Thymus (tissue), 11 donors: ENCODE results near the gene AEBP1. TPM values are rescaled to one million over a fixed set of nuclear protein-coding genes. Genes with fewer than 3 reads are reported as not detected.

Source experiments
- DNase-seq, 9 donors: peaks; one replicate each; pipeline ENCODE4 v3.0.0-alpha.2; 2013; ENCODE audit warnings: low spot score in 9 of 9, low read depth in 6 of 9, missing footprints in 1 of 9
- H3K27ac ChIP-seq, 2 donors: one replicate each; pipeline ENCODE4 v1.5.1; 2013; ENCODE audit warnings: control low read depth in 1 of 2, low read depth in 1 of 2, low read length in 1 of 2, mild to moderate bottlenecking in 1 of 2, moderate library complexity in 1 of 2
- H3K27me3 ChIP-seq, 2 donors: one replicate each; pipeline ENCODE4 v1.5.1; 2013; ENCODE audit warnings: low read length in 1 of 2; ENCODE audit not compliant: control insufficient read depth in 2 of 2, insufficient read depth in 1 of 2
- H3K36me3 ChIP-seq, 2 donors: one replicate each; pipeline ENCODE4 v1.5.1; 2013; ENCODE audit warnings: low read length in 1 of 2, mild to moderate bottlenecking in 1 of 2, moderate library complexity in 1 of 2; ENCODE audit not compliant: control insufficient read depth in 2 of 2, insufficient read depth in 2 of 2
- H3K4me1 ChIP-seq, 2 donors: one replicate each; pipeline ENCODE4 v1.5.1; 2013; ENCODE audit warnings: low read length in 2 of 2; ENCODE audit not compliant: control insufficient read depth in 2 of 2, insufficient read depth in 2 of 2
- H3K4me3 ChIP-seq, 2 donors: one replicate each; pipeline ENCODE4 v1.5.1; 2013; ENCODE audit warnings: low read length in 2 of 2, control low read depth in 1 of 2, mild to moderate bottlenecking in 1 of 2
- H3K9me3 ChIP-seq, 2 donors: one replicate each; pipeline ENCODE4 v1.5.1; 2013; ENCODE audit warnings: low read length in 1 of 2, mild to moderate bottlenecking in 1 of 2; ENCODE audit not compliant: control insufficient read depth in 2 of 2, insufficient read depth in 1 of 2
- WGBS: extraction: QIAGEN DNeasy Blood & Tissue Kit; methylation state at CpG from one replicate; pipeline ENCODE4 v1.1.7; 2013; 5-methylcytosine and 5-hydroxymethylcytosine counted together
- polyA plus RNA-seq: library from polyadenylated mRNA; stranded (reverse); fragments of 200-250 nt; gene quantifications from one replicate; pipeline ENCODE4 v1.2.3, GENCODE V29; 2013
- total RNA-seq: library from RNA; stranded (reverse); fragments of 120-200 nt; gene quantifications from one replicate; pipeline ENCODE4 v1.2.4, GENCODE V29; 2013
- donor health status: healthy.

Gene AEBP1
- total and polyA plus RNA-seq, 2 donors, result 57.4 to 126 TPM

- peak in 1 of 9 donors; percentile 50 for DNase-seq
- H3K9me3 ChIP-seq, result no peaks in the 10 kb centered on the region
- H3K4me3 ChIP-seq, result no peak within 1 kb of the TSS
- H3K36me3 ChIP-seq, result peaks cover 18 to 23% of the 10 kb centered on the region in 2 donors
- peaks cover 0 to 26% of the 10 kb centered on the region in 2 donors for H3K27me3 ChIP-seq
- H3K27ac ChIP-seq, result no peak within 1 kb of the TSS
- 42% methylated on average over 14 of the region's 14 CpGs for WGBS
- H3K4me1 ChIP-seq, result peaks cover 5 to 34% of the 10 kb centered on the region in 2 donors
Measured at GRCh38 chr7:44065431-44066110, 38.6 kb upstream of the AEBP1 start, which contains the start of gene PGAM2. TSS of gene PGAM2 (minus strand) at chr7:44065567. CDS start at chr7:44065529, 38 bp downstream.

DNA sequence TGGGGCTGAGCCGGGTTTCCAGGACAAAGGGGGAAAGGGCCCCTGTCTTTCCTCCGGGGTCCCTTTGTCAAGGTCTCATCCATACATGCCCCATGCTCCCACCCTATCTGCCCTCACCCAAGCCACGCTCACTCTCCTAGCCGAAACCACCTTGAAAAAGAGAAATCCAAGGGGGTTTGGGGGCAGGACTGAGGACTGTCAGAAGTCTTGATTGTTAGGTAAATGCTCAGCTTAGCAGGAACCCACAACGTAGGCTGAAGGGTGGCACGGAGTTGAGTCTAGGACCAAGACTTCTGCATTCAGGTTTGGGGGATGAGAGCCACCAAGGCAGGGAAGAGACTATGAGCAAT is 38.1 kb upstream of the AEBP1 start:
- H3K4me1 ChIP-seq, result peaks cover 5 to 35% of the 10 kb centered on the region in 2 donors
- H3K36me3 ChIP-seq, result peaks cover 13 to 18% of the 10 kb centered on the region in 2 donors
- 45% methylated on average over 6 of the region's 6 CpGs for WGBS
- no peak overlapping the region for H3K4me3 ChIP-seq
- no peaks in the 10 kb centered on the region for H3K9me3 ChIP-seq
- H3K27ac ChIP-seq, result no peak overlapping the region
- H3K27me3 ChIP-seq, result peaks cover 0 to 26% of the 10 kb centered on the region in 2 donors
- no peak for DNase-seq

GRCh38 chr7:44066494-44067063 is 37.6 kb upstream of the AEBP1 start:
- DNase-seq, result no peak
- Histone ChIP-seq H3K4me3 (no peak overlapping the region), H3K9me3 (no peaks in the 10 kb centered on the region), H3K27me3 (peaks cover 0 to 26% of the 10 kb centered on the region in 2 donors), H3K36me3 (peaks cover 13% of the 10 kb centered on the region in 2 donors), H3K27ac (no peak overlapping the region), H3K4me1 (peaks cover 5 to 37% of the 10 kb centered on the region in 2 donors)
- WGBS, result 77% methylated on average over 7 of the region's 7 CpGs

GRCh38 chr7:44067064-44067951 is 36.8 kb upstream of the AEBP1 start:
- H3K27me3 ChIP-seq, result peaks cover 0 to 26% of the 10 kb centered on the region in 2 donors
- H3K4me1 ChIP-seq, result peaks cover 7 to 43% of the 10 kb centered on the region in 2 donors
- H3K27ac ChIP-seq, result no peak overlapping the region
- H3K36me3 ChIP-seq, result peaks cover 8 to 13% of the 10 kb centered on the region in 2 donors
- no peak for DNase-seq
- 95% methylated on average over 11 of the region's 11 CpGs for WGBS
- no peaks in the 10 kb centered on the region for H3K9me3 ChIP-seq
- no peak overlapping the region for H3K4me3 ChIP-seq

- 93% methylated on average over 7 of the region's 7 CpGs for WGBS
- Histone ChIP-seq H3K27me3 (peaks cover 0 to 26% of the 10 kb centered on the region in 2 donors), H3K27ac (no peak overlapping the region), H3K4me1 (peaks cover 11 to 51% of the 10 kb centered on the region in 2 donors), H3K9me3 (no peaks in the 10 kb centered on the region), H3K4me3 (no peak overlapping the region), H3K36me3 (peaks cover 9 to 18% of the 10 kb centered on the region in 2 donors)
- no peak for DNase-seq
Measured at GRCh38 chr7:44068054-44068453, 36.1 kb upstream of the AEBP1 start.

- H3K9me3 ChIP-seq, result no peaks in the 10 kb centered on the region
- peaks cover 8 to 35% of the 10 kb centered on the region in 2 donors for H3K4me1 ChIP-seq
- no peak for DNase-seq
- H3K27ac ChIP-seq, result no peak overlapping the region
- 94% methylated on average over 9 of the region's 9 CpGs for WGBS
- peaks cover 42 to 53% of the 10 kb centered on the region in 2 donors for H3K36me3 ChIP-seq
- no peak overlapping the region for H3K4me3 ChIP-seq
- H3K27me3 ChIP-seq, result no peaks in the 10 kb centered on the region
Measured at GRCh38 chr7:44071726-44072363, 32.3 kb upstream of the AEBP1 start.

- 84% methylated on average over 12 of the region's 12 CpGs for WGBS
- Histone ChIP-seq H3K9me3 (no peaks in the 10 kb centered on the region), H3K4me1 (peaks cover 8 to 37% of the 10 kb centered on the region in 2 donors), H3K27me3 (no peaks in the 10 kb centered on the region), H3K36me3 (peaks cover 50 to 60% of the 10 kb centered on the region in 2 donors), H3K27ac (peak overlapping the region in 1 of 2 donors; percentile 55), H3K4me3 (no peak overlapping the region)
- peak in 4 of 9 donors; percentile 54 to 75 (median 63) for DNase-seq
Measured at GRCh38 chr7:44072364-44073231, 31.5 kb upstream of the AEBP1 start.
